GM12878 (cell line): ENCODE measurements around the gene NACC1. TPM values are rescaled to one million over a fixed set of nuclear protein-coding genes. Genes with fewer than 3 reads are reported as not detected.

Experiments used
- ATAC-seq: fragments of 200-7000 bp; cut with Tn5 transposase; 3 replicates; pipeline ENCODE4 v1.9.1; 2020; ENCODE audit warnings: mild to moderate bottlenecking, moderate library complexity
- BruUV-seq: library from RNA; stranded (reverse); fragments of 400-500 nt; replicated peaks from 2 replicates; lab custom pipeline; 2021; lab: Mats Ljungman, UMichigan
- CTCF ChIA-PET: fragments of 300-600 bp; sonication (Branson Sonifier 250); formaldehyde crosslinking; extraction: SDS; loops from one replicate; lab custom pipeline; 2021; ENCODE audit warnings: inconsistent platforms; lab: Yijun Ruan, JAX
- POLR2A ChIA-PET: fragments of 350-600 bp; formaldehyde crosslinking; extraction: SDS; loops from one replicate; lab custom pipeline; 2021; ENCODE audit warnings: inconsistent platforms; lab: Charles Lee
- RAD21 ChIA-PET: fragments of 300-600 bp; sonication (Branson Sonifier 250); formaldehyde crosslinking; loops from one replicate; lab custom pipeline; 2023; ENCODE audit warnings: antibody characterized with exemption; ENCODE audit not compliant: unreplicated experiment; lab: Charles Lee
- SMC1A ChIA-PET: fragments of 300-600 bp; sonication (Branson Sonifier 250); formaldehyde crosslinking; loops from one replicate; lab custom pipeline; 2023; ENCODE audit not compliant: unreplicated experiment, uncharacterized antibody; lab: Charles Lee
- DNase-seq: peaks from one replicate; pipeline ENCODE4 v3.0.0-alpha.2; 2011; ENCODE audit warnings: low read depth, low spot score
- FAIRE-seq: peaks from 3 replicates; lab custom pipeline; 2011; peaks lifted over from hg19 to GRCh38; lab: Jason Lieb, UNC
- H2AFZ ChIP-seq: 2 replicates; pipeline ENCODE4 v1.6.0; 2011; ENCODE audit warnings: low read depth, low read length, control low read depth; ENCODE audit not compliant: control insufficient read depth
- H3K27ac ChIP-seq: 2 replicates; pipeline ENCODE4 v1.5.1; 2011; ENCODE audit warnings: control low read depth; ENCODE audit not compliant: control insufficient read depth, insufficient read depth
- H3K27me3 ChIP-seq, 2 experiments: replicated peaks in 1 of 2; 2 replicates each; pipeline versions ENCODE4 v1.6.0 to v1.6.1; 2011; ENCODE audit warnings: low read length in 1 of 2; ENCODE audit not compliant: control insufficient read depth in 2 of 2, insufficient read depth in 2 of 2
- H3K36me3 ChIP-seq, 2 experiments: 2 replicates each; pipeline ENCODE4 v1.5.1; 2011; ENCODE audit warnings: low read length in 1 of 2; ENCODE audit not compliant: control insufficient read depth in 2 of 2, insufficient read depth in 2 of 2
- H3K4me1 ChIP-seq: 2 replicates; pipeline ENCODE4 v1.6.1; 2011; ENCODE audit warnings: mild to moderate bottlenecking, low read length, moderate library complexity, mixed read lengths; ENCODE audit not compliant: control insufficient read depth, insufficient read depth
- H3K4me2 ChIP-seq: 2 replicates; pipeline ENCODE4 v1.6.0; 2011; ENCODE audit warnings: control low read depth; ENCODE audit not compliant: control insufficient read depth, insufficient read depth
- H3K4me3 ChIP-seq: fragments of 200-600 bp; sonication (generic); 2 replicates; pipeline ENCODE4 v1.5.1; 2016
- H3K79me2 ChIP-seq: 2 replicates; pipeline ENCODE4 v1.6.0; 2011; ENCODE audit warnings: low read length; ENCODE audit not compliant: control insufficient read depth, insufficient read depth
- H3K9ac ChIP-seq: 2 replicates; pipeline ENCODE4 v1.8.0; 2011; ENCODE audit warnings: low read length, control low read depth, mixed read lengths; ENCODE audit not compliant: control insufficient read depth, insufficient read depth
- H3K9me3 ChIP-seq: replicated peaks from 3 replicates; pipeline ENCODE4 v1.5.1; 2011; ENCODE audit warnings: mild to moderate bottlenecking, low read length; ENCODE audit not compliant: control insufficient read depth, insufficient read depth
- H4K20me1 ChIP-seq: 2 replicates; pipeline ENCODE4 v1.6.0; 2011; ENCODE audit not compliant: control insufficient read depth, insufficient read depth
- ATF2 ChIP-seq: IDR thresholded peaks from 2 replicates; pipeline ENCODE4 v1.6.1; 2012; ENCODE audit warnings: low read length, inconsistent platforms
- ATF3 ChIP-seq: IDR thresholded peaks from 2 replicates; pipeline ENCODE4 v1.6.1; 2011; ENCODE audit warnings: low read depth, mild to moderate bottlenecking, low read length, moderate library complexity, borderline replicate concordance; ENCODE audit errors: extremely low read depth
- FOXM1 ChIP-seq: IDR thresholded peaks from 2 replicates; pipeline ENCODE4 v1.6.1; 2012; ENCODE audit warnings: low read depth, mild to moderate bottlenecking, inconsistent platforms, low read length, moderate library complexity
- GATAD2B ChIP-seq: fragments of 450-650 bp; conservative IDR thresholded peaks from 2 replicates; pipeline ENCODE4 v1.6.1; 2017; ENCODE audit warnings: low read depth, mild to moderate bottlenecking, moderate library complexity
- IRF3 ChIP-seq: fragments of 450-650 bp; IDR thresholded peaks from 2 replicates; pipeline ENCODE4 v1.6.1; 2014; ENCODE audit warnings: mild to moderate bottlenecking
- MEF2B ChIP-seq: fragments of 450-650 bp; IDR thresholded peaks from 2 replicates; pipeline ENCODE4 v1.6.1; 2018; ENCODE audit warnings: mild to moderate bottlenecking, moderate library complexity; ENCODE audit not compliant: partially characterized antibody, poor library complexity, severe bottlenecking
- RB1 ChIP-seq: fragments of 450-650 bp; formaldehyde crosslinking; IDR thresholded peaks from 2 replicates; pipeline ENCODE4 v1.6.1; 2017; ENCODE audit warnings: mild to moderate bottlenecking, borderline replicate concordance
- SMAD5 ChIP-seq: IDR thresholded peaks from 2 replicates; pipeline ENCODE4 v1.6.1; 2016; ENCODE audit warnings: antibody characterized with exemption, low read depth
- SUZ12 ChIP-seq: fragments of 200-600 bp; sonication (generic); IDR thresholded peaks from one replicate; pipeline ENCODE4 v1.6.1; 2018; ENCODE audit warnings: antibody characterized with exemption, mild to moderate bottlenecking; ENCODE audit not compliant: unreplicated experiment
- ZBED1 ChIP-seq: IDR thresholded peaks from 2 replicates; pipeline ENCODE4 v1.6.1; 2016; ENCODE audit warnings: borderline replicate concordance
- WGBS: methylation state at CpG from one replicate; pipeline ENCODE4 v1.1.6; 2016; ENCODE audit warnings: low lambda C conversion rate; ENCODE audit not compliant: insufficient replicate concordance, insufficient coverage; ENCODE audit errors: missing lambda C conversion rate; 5-methylcytosine and 5-hydroxymethylcytosine counted together
- in situ Hi-C: fragments of 300-500 bp; cut with MboI; formaldehyde crosslinking; loops from 9 replicates; pipeline ENCODE4 v1.14.3; 2018; ENCODE audit warnings: mixed read lengths
- intact Hi-C: fragments of 100-400 bp; cut with micrococcal nuclease; formaldehyde crosslinking; loops from one replicate; pipeline ENCODE4 v1.14.2; 2022; ENCODE audit not compliant: unreplicated experiment
- polyA plus RNA-seq, 11 experiments: library from polyadenylated mRNA; depleted of rRNA in 4 of 11; unstranded in 6 of 11; stranded (reverse) in 5 of 11; fragments of >200 nt; fragmentation: Nextera tagmentation in 4 of 11; fragmentation: Illumina TruSeq in 1 of 11; extraction: Ambion mirVana in 4 of 11; extraction: Trizol in 1 of 11; gene quantifications; 1 replicate in 1 of 11; 2 replicates in 10 of 11; pipeline versions ENCODE4 v1.2.1 to v1.2.3, GENCODE V29; 2011 to 2016; ENCODE audit warnings: inconsistent platforms in 2 of 11, missing spikeins in 2 of 11, low read depth in 1 of 11
- total RNA-seq, 4 experiments: library from RNA; depleted of rRNA in 3 of 4; stranded (reverse); fragments of >200 nt in 3 of 4; fragmentation: Illumina TruSeq in 1 of 4; extraction: Trizol in 1 of 4; gene quantifications; 2 replicates each; pipeline versions ENCODE4 v1.2.1 to v1.2.3, GENCODE V29; 2013 to 2021
- TF ChIP-seq, protein P1 (sequence below): fragments of 450-650 bp; formaldehyde crosslinking; IDR thresholded peaks from 2 replicates; pipeline ENCODE4 v1.4.0; 2022; ENCODE audit warnings: mild to moderate bottlenecking, moderate library complexity

Gene NACC1
- total and polyA plus RNA-seq, 10 of the 15 experiments (the other 5 are each of a cell fraction or from before 2014, with no cell fraction given), result 0.18 to 120 (median 19.2) TPM

DNA sequence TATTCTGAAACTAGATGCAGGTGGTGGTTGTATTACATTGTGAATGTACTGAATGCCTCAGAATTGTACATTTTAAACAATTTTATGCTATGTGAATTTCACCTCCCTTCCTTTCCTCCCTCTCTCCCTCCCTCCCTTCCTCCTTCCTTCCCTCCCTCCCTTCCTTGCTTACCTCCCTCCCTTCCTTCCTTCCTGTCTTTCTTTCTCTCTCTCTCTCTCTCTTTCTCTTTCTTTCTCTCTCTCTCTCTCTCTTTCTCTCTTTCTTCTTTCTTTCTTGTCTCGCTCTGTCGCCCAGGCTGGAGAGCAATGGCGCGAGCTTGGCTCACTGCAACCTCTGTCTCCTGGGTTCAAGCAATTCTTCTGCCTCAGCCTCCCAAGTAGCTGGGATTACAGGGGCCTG is 69.4 kb downstream of the NACC1 start:
- DNase-seq (no peak), ATAC-seq (no peak), FAIRE-seq (no peak)
- Histone ChIP-seq H3K4me2 (no peak overlapping the region), H3K79me2 (no peaks in the 10 kb centered on the region), H3K9me3 (no peaks in the 10 kb centered on the region), H4K20me1 (no peaks in the 10 kb centered on the region), H3K27me3 (no peaks in the 10 kb centered on the region), H2AFZ (no peak overlapping the region), H3K36me3 (no peaks in the 10 kb centered on the region), H3K4me1 (peaks cover 5% of the 10 kb centered on the region; the same call in 1 of the 2 replicates), H3K4me3 (no peak overlapping the region), H3K9ac (no peak overlapping the region), H3K27ac (no peak overlapping the region)
- ChIA-PET SMC1A (interaction anchor here (1.0 kb wide), 1 partner anchor 26 kb away, joined by 3 read pairs; no protein-coding TSS in a partner anchor), RAD21 (interaction anchor here (1.2 kb wide), 1 partner anchor 32 kb away, joined by 3 read pairs; no protein-coding TSS in a partner anchor), POLR2A (no interaction called here), CTCF (interaction anchor here (0.7 to 0.8 kb wide), 2 partner anchors 32 to 85 kb away, joined by 3 read pairs; no protein-coding TSS in a partner anchor)
- TF ChIP-seq MEF2B (no peak), SMAD5 (no peak), ATF3 (no peak), ATF2 (no peak), IRF3 (no peak), FOXM1 (no peak), GATAD2B (no peak), ZBED1 (no peak), SUZ12 (no peak), RB1 (no peak)
- TF ChIP-seq, protein P1, sequence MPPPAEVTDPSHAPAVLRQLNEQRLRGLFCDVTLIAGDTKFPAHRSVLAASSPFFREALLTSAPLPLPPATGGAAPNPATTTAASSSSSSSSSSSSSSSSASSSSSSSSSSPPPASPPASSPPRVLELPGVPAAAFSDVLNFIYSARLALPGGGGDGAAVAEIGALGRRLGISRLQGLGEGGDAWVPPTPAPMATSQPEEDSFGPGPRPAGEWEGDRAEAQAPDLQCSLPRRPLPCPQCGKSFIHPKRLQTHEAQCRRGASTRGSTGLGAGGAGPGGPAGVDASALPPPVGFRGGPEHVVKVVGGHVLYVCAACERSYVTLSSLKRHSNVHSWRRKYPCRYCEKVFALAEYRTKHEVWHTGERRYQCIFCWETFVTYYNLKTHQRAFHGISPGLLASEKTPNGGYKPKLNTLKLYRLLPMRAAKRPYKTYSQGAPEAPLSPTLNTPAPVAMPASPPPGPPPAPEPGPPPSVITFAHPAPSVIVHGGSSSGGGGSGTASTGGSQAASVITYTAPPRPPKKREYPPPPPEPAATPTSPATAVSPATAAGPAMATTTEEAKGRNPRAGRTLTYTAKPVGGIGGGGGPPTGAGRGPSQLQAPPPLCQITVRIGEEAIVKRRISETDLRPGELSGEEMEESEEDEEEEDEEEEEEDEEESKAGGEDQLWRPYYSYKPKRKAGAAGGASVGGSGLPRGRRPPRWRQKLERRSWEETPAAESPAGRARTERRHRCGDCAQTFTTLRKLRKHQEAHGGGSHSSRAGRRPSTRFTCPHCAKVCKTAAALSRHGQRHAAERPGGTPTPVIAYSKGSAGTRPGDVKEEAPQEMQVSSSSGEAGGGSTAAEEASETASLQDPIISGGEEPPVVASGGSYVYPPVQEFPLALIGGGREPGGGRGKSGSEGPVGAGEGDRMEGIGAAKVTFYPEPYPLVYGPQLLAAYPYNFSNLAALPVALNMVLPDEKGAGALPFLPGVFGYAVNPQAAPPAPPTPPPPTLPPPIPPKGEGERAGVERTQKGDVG (CRISPR knock-in tag), result no peak
- in situ Hi-C loops (no loop called here), intact Hi-C loops (no loop called here)
- no TSS peak for BruUV-seq
- 97% methylated on average over 4 of the region's 4 CpGs for WGBS
